HEK293 (cell line): ENCODE measurements around the gene KRTAP4-16.
A peak's percentile ranks its signal among the peaks of the same experiment; 100 is the strongest.

ENCODE experiments used
- CTCF ChIA-PET: fragments of 350-600 bp; formaldehyde crosslinking; extraction: SDS; loops from one replicate; lab custom pipeline; 2021; ENCODE audit warnings: antibody characterized with exemption; lab: Yijun Ruan, JAX
- POLR2A ChIA-PET: fragments of 300-600 bp; formaldehyde crosslinking; extraction: SDS; loops from one replicate; lab custom pipeline; 2020; ENCODE audit warnings: antibody characterized with exemption, inconsistent platforms; lab: Yijun Ruan, JAX
- H3K27ac ChIP-seq: fragments of 200-500 bp; sonication (Bioruptor generic); 2 replicates; pipeline ENCODE4 v1.5.1; 2014; ENCODE audit warnings: low read depth, low read length, control low read depth, inconsistent platforms; ENCODE audit errors: extremely low read depth
- H3K36me3 ChIP-seq, 2 experiments: fragments of 200-500 bp in 1 of 2; sonication (Bioruptor generic) in 1 of 2; 1 replicate in 1 of 2; 2 replicates in 1 of 2; pipeline ENCODE4 v1.5.1; 2014 to 2017; ENCODE audit warnings: inconsistent platforms in 2 of 2, low read length in 2 of 2; ENCODE audit not compliant: control insufficient read depth in 2 of 2, insufficient read depth in 1 of 2
- H3K4me1 ChIP-seq: fragments of 200-500 bp; sonication (Bioruptor generic); 2 replicates; pipeline ENCODE4 v1.5.1; 2014; ENCODE audit warnings: mild to moderate bottlenecking, low read length, inconsistent platforms; ENCODE audit not compliant: control insufficient read depth, insufficient read depth
- H3K4me3 ChIP-seq: 2 replicates; pipeline ENCODE4 v1.5.1; 2011; ENCODE audit warnings: low read depth, mild to moderate bottlenecking, control low read depth, low read length, moderate library complexity
- H3K9me3 ChIP-seq: fragments of 200-500 bp; sonication (Bioruptor generic); 2 replicates; pipeline ENCODE4 v1.5.1; 2014; ENCODE audit warnings: low read depth, low read length, inconsistent platforms; ENCODE audit not compliant: control insufficient read depth, insufficient read depth
- BCL11B ChIP-seq: fragments of 450-650 bp; formaldehyde crosslinking; IDR thresholded peaks from 2 replicates; pipeline ENCODE4 v1.5.1; 2016; ENCODE audit warnings: low read depth, missing biosample characterization, missing genetic modification characterization
- GLIS2 ChIP-seq: fragments of 450-650 bp; formaldehyde crosslinking; IDR thresholded peaks from 2 replicates; pipeline ENCODE4 v1.5.1; 2016; ENCODE audit warnings: missing biosample characterization, missing genetic modification characterization
- KLF17 ChIP-seq: fragments of 450-650 bp; formaldehyde crosslinking; IDR thresholded peaks from 2 replicates; pipeline ENCODE4 v1.5.1; 2016; ENCODE audit warnings: missing biosample characterization, missing genetic modification characterization
- WT1 ChIP-seq: fragments of 450-650 bp; formaldehyde crosslinking; IDR thresholded peaks from 2 replicates; pipeline ENCODE4 v1.5.1; 2016; ENCODE audit warnings: missing biosample characterization, missing genetic modification characterization
- ZBTB11 ChIP-seq: fragments of 450-650 bp; formaldehyde crosslinking; conservative IDR thresholded peaks from 2 replicates; pipeline ENCODE4 v1.5.1; 2016; ENCODE audit warnings: low read depth, missing biosample characterization, missing genetic modification characterization
- ZBTB44 ChIP-seq: fragments of 450-650 bp; IDR thresholded peaks from 2 replicates; pipeline ENCODE4 v1.5.1; 2018; ENCODE audit warnings: missing biosample characterization, mild to moderate bottlenecking, missing genetic modification characterization
- ZBTB48 ChIP-seq: fragments of 450-650 bp; formaldehyde crosslinking; IDR thresholded peaks from 2 replicates; pipeline ENCODE4 v1.5.1; 2016; ENCODE audit warnings: missing biosample characterization, missing genetic modification characterization
- ZBTB8A ChIP-seq: fragments of 450-650 bp; formaldehyde crosslinking; IDR thresholded peaks from 2 replicates; pipeline ENCODE4 v1.5.1; 2016; ENCODE audit warnings: missing biosample characterization, missing genetic modification characterization
- ZEB2 ChIP-seq: fragments of 450-650 bp; formaldehyde crosslinking; IDR thresholded peaks from 2 replicates; pipeline ENCODE4 v1.5.1; 2016; ENCODE audit warnings: missing biosample characterization, missing genetic modification characterization
- ZIC2 ChIP-seq: fragments of 450-650 bp; formaldehyde crosslinking; IDR thresholded peaks from 2 replicates; pipeline ENCODE4 v1.5.1; 2016; ENCODE audit warnings: missing biosample characterization, missing genetic modification characterization
- ZNF112 ChIP-seq: fragments of 450-650 bp; formaldehyde crosslinking; IDR thresholded peaks from 2 replicates; pipeline ENCODE4 v1.5.0; 2017; ENCODE audit warnings: missing biosample characterization, missing genetic modification characterization
- ZNF132 ChIP-seq: fragments of 450-650 bp; formaldehyde crosslinking; IDR thresholded peaks from 2 replicates; pipeline ENCODE4 v1.5.1; 2017; ENCODE audit warnings: missing biosample characterization, missing genetic modification characterization, borderline replicate concordance
- ZNF155 ChIP-seq: fragments of 450-650 bp; formaldehyde crosslinking; IDR thresholded peaks from 2 replicates; pipeline ENCODE4 v1.5.1; 2016; ENCODE audit warnings: missing biosample characterization, missing genetic modification characterization
- ZNF169 ChIP-seq: fragments of 450-650 bp; formaldehyde crosslinking; IDR thresholded peaks from 2 replicates; pipeline ENCODE4 v1.5.1; 2016; ENCODE audit warnings: missing biosample characterization, missing genetic modification characterization
- ZNF239 ChIP-seq: fragments of 450-650 bp; formaldehyde crosslinking; IDR thresholded peaks from 2 replicates; pipeline ENCODE4 v1.5.1; 2016; ENCODE audit warnings: missing biosample characterization, missing genetic modification characterization
- ZNF302 ChIP-seq: fragments of 450-650 bp; formaldehyde crosslinking; IDR thresholded peaks from 2 replicates; pipeline ENCODE4 v1.5.1; 2016; ENCODE audit warnings: missing biosample characterization, missing genetic modification characterization, low read depth
- ZNF404 ChIP-seq: fragments of 450-650 bp; formaldehyde crosslinking; IDR thresholded peaks from 2 replicates; pipeline ENCODE4 v1.5.1; 2017; ENCODE audit warnings: missing biosample characterization, missing genetic modification characterization
- ZNF426 ChIP-seq: fragments of 450-650 bp; formaldehyde crosslinking; IDR thresholded peaks from 2 replicates; pipeline ENCODE4 v1.5.1; 2017; ENCODE audit warnings: missing biosample characterization, missing genetic modification characterization, mild to moderate bottlenecking, inconsistent platforms, moderate library complexity
- ZNF488 ChIP-seq: fragments of 450-650 bp; formaldehyde crosslinking; IDR thresholded peaks from 2 replicates; pipeline ENCODE4 v1.5.1; 2016; ENCODE audit warnings: missing biosample characterization, missing genetic modification characterization
- ZNF610 ChIP-seq: fragments of 450-650 bp; formaldehyde crosslinking; IDR thresholded peaks from 2 replicates; pipeline ENCODE4 v1.5.1; 2016; ENCODE audit warnings: missing biosample characterization, missing genetic modification characterization, borderline replicate concordance
- ZNF621 ChIP-seq: fragments of 450-650 bp; formaldehyde crosslinking; IDR thresholded peaks from 2 replicates; pipeline ENCODE4 v1.5.1; 2017; ENCODE audit warnings: missing biosample characterization, missing genetic modification characterization
- ZNF624 ChIP-seq: fragments of 450-650 bp; formaldehyde crosslinking; IDR thresholded peaks from 2 replicates; pipeline ENCODE4 v1.5.1; 2017; ENCODE audit warnings: missing biosample characterization, missing genetic modification characterization
- ZNF629 ChIP-seq: fragments of 450-650 bp; formaldehyde crosslinking; IDR thresholded peaks from 2 replicates; pipeline ENCODE4 v1.5.1; 2017; ENCODE audit warnings: missing biosample characterization, missing genetic modification characterization
- ZNF658 ChIP-seq: fragments of 450-650 bp; formaldehyde crosslinking; IDR thresholded peaks from 2 replicates; pipeline ENCODE4; 2016; ENCODE audit warnings: missing biosample characterization, missing genetic modification characterization
- ZNF704 ChIP-seq: fragments of 450-650 bp; formaldehyde crosslinking; IDR thresholded peaks from 2 replicates; pipeline ENCODE4 v1.5.1; 2016; ENCODE audit warnings: missing biosample characterization, missing genetic modification characterization
- ZNF768 ChIP-seq: fragments of 450-650 bp; formaldehyde crosslinking; IDR thresholded peaks from 2 replicates; pipeline ENCODE4 v1.5.1; 2018; ENCODE audit warnings: missing biosample characterization, mild to moderate bottlenecking, missing genetic modification characterization

KRTAP4-16 gene

GRCh38 chr17:41101586-41102259, at the start of gene KRTAP4-16:
Gene KRTAP4-16 (minus strand): TSS chr17:41102209. CDS start chr17:41102209, 0 bp downstream.
- H3K4me1 ChIP-seq = no peaks in the 10 kb centered on the region
- H3K36me3 ChIP-seq = no peaks in the 10 kb centered on the region
- ChIA-PET POLR2A (no interaction called here), CTCF (no interaction called here)
- no peaks in the 10 kb centered on the region for H3K9me3 ChIP-seq
- TF ChIP-seq ZNF629 (no peak), ZIC2 (tag by site-specific recombination) (peak; percentile 63)
- H3K27ac ChIP-seq = no peak within 1 kb of the TSS
- no peak within 1 kb of the TSS for H3K4me3 ChIP-seq

GRCh38 chr17:41151525-41151924, 49.5 kb upstream of the KRTAP4-16 start:
- no peaks in the 10 kb centered on the region for H3K9me3 ChIP-seq
- H3K27ac ChIP-seq = no peak overlapping the region
- H3K4me3 ChIP-seq = no peak overlapping the region
- no peaks in the 10 kb centered on the region for H3K4me1 ChIP-seq
- H3K36me3 ChIP-seq = no peaks in the 10 kb centered on the region
- POLR2A ChIA-PET = no interaction called here
- CTCF ChIA-PET = no interaction called here
- no peak for TF ChIP-seq ZNF704
- TF ChIP-seq ZNF768 (tag by site-specific recombination) = no peak
- TF ChIP-seq ZNF426 = no peak
- no peak for TF ChIP-seq ZBTB48
- TF ChIP-seq ZBTB8A (tag by site-specific recombination) = no peak
- no peak for TF ChIP-seq ZNF488 (tag by site-specific recombination)
- TF ChIP-seq KLF17 (tag by site-specific recombination) = no peak
- TF ChIP-seq ZNF155 = no peak
- TF ChIP-seq ZNF239 = no peak
- TF ChIP-seq GLIS2 (tag by site-specific recombination) = no peak
- no peak for TF ChIP-seq ZNF658 (tag by site-specific recombination)
- TF ChIP-seq ZNF610 (tag by site-specific recombination) = no peak
- TF ChIP-seq ZNF621 (tag by site-specific recombination) = no peak
- no peak for TF ChIP-seq ZNF169 (tag by site-specific recombination)
- TF ChIP-seq ZNF302 (tag by site-specific recombination) = no peak
- TF ChIP-seq ZNF112 (tag by site-specific recombination) = no peak
- no peak for TF ChIP-seq ZNF404 (tag by site-specific recombination)
- TF ChIP-seq, all 188 proteins: peak for 0

GRCh38 chr17:41150026-41150425, 48.0 kb upstream of the KRTAP4-16 start:
- POLR2A ChIA-PET = no interaction called here
- CTCF ChIA-PET = interaction anchor here (0.9 kb wide), 1 partner anchor 499 kb away, joined by 3 read pairs; no protein-coding TSS in a partner anchor
- no peak overlapping the region for H3K27ac ChIP-seq
- TF ChIP-seq ZEB2 (tag by site-specific recombination) (no peak), ZBTB11 (tag by site-specific recombination) (no peak), ZNF624 (tag by site-specific recombination) (no peak), ZNF132 (tag by site-specific recombination) (no peak), BCL11B (tag by site-specific recombination) (no peak), WT1 (tag by site-specific recombination) (no peak), ZBTB44 (no peak)

More at GRCh38 chr17:41150026-41150425, 48.0 kb upstream of the KRTAP4-16 start:
- H3K4me1 ChIP-seq = no peaks in the 10 kb centered on the region
- H3K36me3 ChIP-seq = no peaks in the 10 kb centered on the region
- no peak overlapping the region for H3K4me3 ChIP-seq
- no peaks in the 10 kb centered on the region for H3K9me3 ChIP-seq
